Lung (tissue), 12 donors: ENCODE measurements around the gene HLA-DQB1. TPM values are rescaled to one million over a fixed set of nuclear protein-coding genes. Genes with fewer than 3 reads are reported as not detected.
"Not testable (repeated sequence)": the region's sequence is repeated elsewhere in the genome, so short reads cannot be mapped to it uniquely, and the experiment has no call there.

Source experiments
- ATAC-seq: fragments of 200-7000 bp; cut with Tn5 transposase; one replicate; pipeline ENCODE4 v1.9.1; 2020; ENCODE audit warnings: moderate number of reproducible peaks; ENCODE audit not compliant: insufficient read depth, low FRiP score
- DNase-seq, 3 donors: peaks; one replicate each; pipeline ENCODE4 v3.0.0-alpha.2; 2013 to 2017
- H3K27ac ChIP-seq, 2 donors: one replicate each; pipeline ENCODE4 v1.5.1; 2013; ENCODE audit warnings: mild to moderate bottlenecking in 2 of 2, moderate library complexity in 2 of 2, control low read depth in 1 of 2, inconsistent platforms in 1 of 2, low read depth in 1 of 2, low read length in 1 of 2
- H3K27me3 ChIP-seq, 3 donors: one replicate each; pipeline ENCODE4 v1.5.1; 2013; ENCODE audit warnings: low read length in 2 of 3; ENCODE audit not compliant: control insufficient read depth in 3 of 3, insufficient read depth in 3 of 3
- H3K36me3 ChIP-seq, 4 donors: one replicate each; pipeline ENCODE4 v1.5.1; 2013; ENCODE audit warnings: low read length in 4 of 4, mild to moderate bottlenecking in 1 of 4, moderate library complexity in 1 of 4; ENCODE audit not compliant: control insufficient read depth in 4 of 4, insufficient read depth in 4 of 4
- H3K4me1 ChIP-seq, 5 donors: one replicate each; pipeline ENCODE4 v1.5.1; 2013; ENCODE audit warnings: low read length in 5 of 5, mild to moderate bottlenecking in 2 of 5, moderate library complexity in 1 of 5; ENCODE audit not compliant: control insufficient read depth in 5 of 5, insufficient read depth in 5 of 5
- H3K4me3 ChIP-seq: one replicate; pipeline ENCODE4 v1.5.1; 2013; ENCODE audit warnings: mild to moderate bottlenecking, control low read depth, moderate library complexity
- H3K9ac ChIP-seq, 2 donors: one replicate each; pipeline ENCODE4 v1.5.1; 2013; ENCODE audit warnings: low read length in 2 of 2, control low read depth in 1 of 2; ENCODE audit not compliant: insufficient read depth in 1 of 2
- H3K9me3 ChIP-seq, 4 donors: one replicate each; pipeline ENCODE4 v1.5.1; 2013; ENCODE audit warnings: low read length in 3 of 4, mild to moderate bottlenecking in 1 of 4, moderate library complexity in 1 of 4; ENCODE audit not compliant: control insufficient read depth in 4 of 4, insufficient read depth in 3 of 4
- WGBS, 2 donors: extraction: QIAGEN DNeasy Blood & Tissue Kit; methylation state at CpG; one replicate each; pipeline ENCODE4 v1.1.7; 2013; 5-methylcytosine and 5-hydroxymethylcytosine counted together
- polyA plus RNA-seq, 2 donors: library from polyadenylated mRNA; stranded (reverse); fragments of 200-250 nt; gene quantifications; one replicate each; pipeline ENCODE4 v1.2.1, GENCODE V29; 2013
- total RNA-seq, 2 donors: library from RNA; depleted of rRNA in 1 of 2; stranded (reverse); fragments of >200 nt in 1 of 2; gene quantifications; one replicate each; pipeline ENCODE4 v1.2.1, GENCODE V29; 2014 to 2021
- TF ChIP-seq, protein P1 (sequence below): IDR thresholded peaks from 2 replicates; pipeline ENCODE4 v1.5.1; 2012; ENCODE audit warnings: mild to moderate bottlenecking; ENCODE audit errors: control extremely low read depth, extremely low read depth
- donor health status: control.
- donor health status: control.
- donor health status: Bipolar disorder and iron deficiency.
- donor health status: healthy.
- donor health status: DM: yes; HTN: yes; CAD: no.

Gene HLA-DQB1
- total and polyA plus RNA-seq, 4 donors = 4.1 to 1,148 (median 102) TPM

- Histone ChIP-seq H3K9ac (no peak within 1 kb of the TSS), H3K27ac (peak within 1 kb of the TSS in 1 of 2 donors; percentile 86), H3K9me3 (no peaks in the 10 kb centered on the region), H3K4me3 (peak within 1 kb of the TSS; percentile 16), H3K27me3 (no peaks in the 10 kb centered on the region), H3K36me3 (peaks cover 0 to 3% (median 0%) of the 10 kb centered on the region in 4 donors), H3K4me1 (peaks cover 0 to 3% (median 0%) of the 10 kb centered on the region in 5 donors)
- no peak for ATAC-seq
- WGBS, 2 donors = 18 to 27% methylated on average over 7 of the region's 7 CpGs
- DNase-seq = no peak
- TF ChIP-seq, protein P1, sequence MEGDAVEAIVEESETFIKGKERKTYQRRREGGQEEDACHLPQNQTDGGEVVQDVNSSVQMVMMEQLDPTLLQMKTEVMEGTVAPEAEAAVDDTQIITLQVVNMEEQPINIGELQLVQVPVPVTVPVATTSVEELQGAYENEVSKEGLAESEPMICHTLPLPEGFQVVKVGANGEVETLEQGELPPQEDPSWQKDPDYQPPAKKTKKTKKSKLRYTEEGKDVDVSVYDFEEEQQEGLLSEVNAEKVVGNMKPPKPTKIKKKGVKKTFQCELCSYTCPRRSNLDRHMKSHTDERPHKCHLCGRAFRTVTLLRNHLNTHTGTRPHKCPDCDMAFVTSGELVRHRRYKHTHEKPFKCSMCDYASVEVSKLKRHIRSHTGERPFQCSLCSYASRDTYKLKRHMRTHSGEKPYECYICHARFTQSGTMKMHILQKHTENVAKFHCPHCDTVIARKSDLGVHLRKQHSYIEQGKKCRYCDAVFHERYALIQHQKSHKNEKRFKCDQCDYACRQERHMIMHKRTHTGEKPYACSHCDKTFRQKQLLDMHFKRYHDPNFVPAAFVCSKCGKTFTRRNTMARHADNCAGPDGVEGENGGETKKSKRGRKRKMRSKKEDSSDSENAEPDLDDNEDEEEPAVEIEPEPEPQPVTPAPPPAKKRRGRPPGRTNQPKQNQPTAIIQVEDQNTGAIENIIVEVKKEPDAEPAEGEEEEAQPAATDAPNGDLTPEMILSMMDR = no peak
These were observed 29.1 kb downstream of the HLA-DQB1 start, which contains the start of gene HLA-DQA1 for GRCh38 chr6:32637219-32637880. HLA-DQA1 (plus strand) TSS chr6:32637406; CDS start chr6:32637459, 53 bp downstream.

DNA sequence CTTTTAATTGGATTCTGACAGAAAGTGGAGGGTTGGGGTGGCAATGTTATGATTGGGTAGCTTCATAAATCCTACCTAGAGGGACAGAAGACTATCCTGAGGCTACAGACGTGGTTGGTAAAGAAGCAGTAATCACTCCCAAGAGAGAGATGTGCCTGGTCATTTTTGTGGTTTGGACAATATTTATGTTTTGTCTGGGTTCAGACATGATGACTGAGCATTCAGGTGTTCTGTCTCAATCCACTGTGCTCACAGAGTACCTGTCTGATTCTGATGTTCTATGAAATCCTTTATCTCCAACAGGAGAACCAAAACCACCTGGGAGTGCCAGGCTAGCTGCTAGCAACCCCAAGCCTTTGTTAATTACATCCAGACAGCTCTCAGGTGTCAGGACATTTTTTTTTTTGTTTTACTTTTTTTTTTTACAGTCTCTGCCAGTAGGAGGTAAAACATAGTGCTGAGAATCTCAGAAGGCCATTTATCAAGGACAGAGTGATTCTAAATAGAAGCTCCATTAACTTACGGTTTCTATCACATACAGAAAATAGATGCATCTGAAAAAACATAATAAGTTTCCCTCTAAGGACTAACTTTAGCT, 30.8 kb downstream of the HLA-DQB1 start:
- Histone ChIP-seq H3K27ac (no peak overlapping the region), H3K27me3 (no peaks in the 10 kb centered on the region), H3K36me3 (no peaks in the 10 kb centered on the region), H3K4me1 (peaks cover 0 to 1% (median 0%) of the 10 kb centered on the region in 5 donors), H3K4me3 (no peak overlapping the region), H3K9me3 (no peaks in the 10 kb centered on the region), H3K9ac (no peak overlapping the region)
- WGBS, 2 donors = 25 to 46% methylated on average over 2 of the region's 2 CpGs
- ATAC-seq = no peak
- no peak for DNase-seq
- TF ChIP-seq, protein P1 = no peak

- H3K9ac ChIP-seq, DNase-seq, H3K4me3 ChIP-seq, H3K27me3 ChIP-seq, H3K9me3 ChIP-seq, ATAC-seq, H3K36me3 ChIP-seq, H3K4me1 ChIP-seq, H3K27ac ChIP-seq: not testable (repeated sequence)
- WGBS, 2 donors = 63 to 98% methylated on average over 2 of the region's 13 CpGs
These were observed 36.7 kb downstream of the HLA-DQB1 start for GRCh38 chr6:32629793-32630192.

DNA sequence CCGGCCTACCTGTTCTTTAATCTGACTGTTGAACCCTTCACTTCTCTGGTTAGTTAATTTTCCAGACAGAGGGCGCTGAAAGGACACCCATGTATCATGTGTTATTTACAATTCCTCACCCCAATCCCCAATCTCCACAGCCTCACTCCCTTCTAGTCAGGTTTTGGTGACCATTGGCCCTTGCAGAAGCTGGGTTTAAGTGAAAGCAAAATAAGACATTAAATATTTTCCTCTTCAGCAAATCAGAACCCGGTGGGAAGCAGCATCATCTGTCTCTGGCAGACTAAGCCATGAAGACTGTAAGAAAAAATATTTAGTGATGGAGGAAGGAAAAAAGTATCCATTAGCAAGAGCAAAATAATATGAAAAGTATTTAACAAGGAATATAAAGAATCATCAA, 38.6 kb downstream of the HLA-DQB1 start:
- H3K27me3 ChIP-seq = no peaks in the 10 kb centered on the region
- no peaks in the 10 kb centered on the region for H3K36me3 ChIP-seq
- H3K27ac ChIP-seq = no peak overlapping the region
- WGBS, 2 donors = 28 to 32% methylated on average over 3 of the region's 3 CpGs
- ATAC-seq = no peak
- H3K4me1 ChIP-seq = no peaks in the 10 kb centered on the region
- H3K9me3 ChIP-seq = no peaks in the 10 kb centered on the region
- peak in 2 of 3 donors; percentile 19 to 21 for DNase-seq
- no peak overlapping the region for H3K4me3 ChIP-seq
- TF ChIP-seq, protein P1 = no peak
- H3K9ac ChIP-seq = no peak overlapping the region
